Islet of Langerhans (tissue), 1 donor: Measurements from ENCODE around the gene CEACAM19.
"Not testable (repeated sequence)": the region's sequence is repeated elsewhere in the genome, so short reads cannot be mapped to it uniquely, and the experiment has no call there.

Source experiments
- FAIRE-seq: peaks from one replicate; lab custom pipeline; 2011; peaks lifted over from hg19 to GRCh38; lab: Jason Lieb, UNC

Gene CEACAM19

GRCh38 chr19:44677019-44677811 lies 5.9 kb downstream of the CEACAM19 start:
- no peak for FAIRE-seq

GRCh38 chr19:44680536-44680935 lies 9.3 kb downstream of the CEACAM19 start:
- no peak for FAIRE-seq

GRCh38 chr19:44681992-44682790 lies 10.9 kb downstream of the CEACAM19 start:
- FAIRE-seq, result no peak

- FAIRE-seq, result no peak
Measured at GRCh38 chr19:44682807-44683206, 11.5 kb downstream of the CEACAM19 start.

DNA sequence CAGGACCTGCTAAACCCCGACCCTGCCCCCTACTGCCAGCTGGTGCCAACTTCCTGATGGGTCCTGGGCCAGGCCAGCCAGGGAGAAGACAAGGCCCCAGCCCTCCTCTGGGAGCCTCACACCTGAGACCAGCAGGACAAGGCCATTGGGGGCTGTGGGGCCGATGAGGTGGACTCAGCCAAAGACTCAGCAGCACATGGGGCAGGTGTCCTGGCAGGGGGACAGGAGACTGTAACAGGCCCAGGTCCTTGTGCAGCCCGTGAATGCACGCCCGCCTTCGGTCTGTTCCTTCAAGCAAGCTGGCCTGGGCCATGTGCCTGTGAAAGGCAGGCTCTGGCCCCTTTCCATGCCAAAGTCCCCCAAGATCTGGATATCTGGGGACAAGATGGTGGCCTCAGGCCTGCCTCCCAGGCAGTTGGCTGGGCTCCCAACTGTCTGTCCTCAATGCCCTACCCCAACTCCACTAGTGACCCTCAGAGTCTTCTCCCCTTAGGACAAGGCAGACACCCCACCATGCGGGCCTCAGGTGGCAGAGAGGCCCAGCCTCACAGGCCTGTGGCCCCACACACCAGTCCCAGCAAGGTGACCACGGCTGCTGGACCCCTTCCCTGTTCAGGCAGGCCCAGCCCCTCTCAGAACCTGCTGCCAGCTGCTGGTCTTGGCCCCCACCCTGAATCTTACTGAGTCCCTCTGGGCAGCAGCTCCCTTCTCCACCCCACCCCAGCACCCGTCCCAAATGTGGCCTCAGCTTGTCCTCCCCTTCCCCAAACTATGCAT lies 12.3 kb downstream of the CEACAM19 start:
- FAIRE-seq, result no peak

DNA sequence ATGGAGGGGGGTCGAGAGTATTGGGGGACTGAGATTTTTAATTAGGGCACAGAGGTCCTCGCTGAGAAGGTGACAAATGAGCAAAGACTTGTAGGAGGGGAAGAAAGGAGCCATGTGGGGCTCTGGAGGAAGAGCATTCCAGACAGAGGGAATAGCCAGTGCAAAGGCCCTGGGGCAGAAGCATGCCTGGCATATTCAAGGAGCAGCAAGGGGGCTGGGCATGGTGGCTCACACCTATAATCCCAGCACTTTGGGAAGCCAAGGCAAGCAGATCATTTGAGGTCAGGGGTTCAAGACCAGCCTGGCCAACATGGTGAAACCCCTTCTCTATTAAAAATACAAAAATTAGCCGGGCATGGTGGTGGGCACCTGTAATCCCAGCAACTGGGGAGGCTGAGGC lies 13.1 kb downstream of the CEACAM19 start:
- not testable (repeated sequence) for FAIRE-seq

- no peak for FAIRE-seq
Measured at GRCh38 chr19:44684892-44685863, 13.9 kb downstream of the CEACAM19 start.

DNA sequence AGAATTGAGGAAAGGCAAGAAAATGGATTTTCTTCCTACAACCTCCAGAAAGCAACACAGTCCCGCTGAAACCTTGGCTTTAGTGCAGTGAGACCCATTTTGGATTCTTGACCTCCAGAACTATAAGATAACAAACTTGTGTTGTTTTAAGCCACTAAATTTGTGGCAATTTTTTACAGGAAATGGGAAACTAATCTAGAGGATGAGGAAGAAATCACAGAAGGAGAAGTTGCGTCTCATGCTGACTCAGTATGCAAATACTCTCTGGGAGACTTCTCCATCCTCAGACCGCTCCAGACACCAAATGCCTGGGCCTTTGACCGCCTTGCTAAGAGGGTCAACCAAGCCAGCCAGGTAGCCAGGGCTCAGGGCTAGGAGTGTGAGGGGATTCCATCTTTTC lies 14.6 kb downstream of the CEACAM19 start:
- FAIRE-seq, result no peak

- FAIRE-seq, result no peak
Measured at GRCh38 chr19:44686896-44687295, 15.6 kb downstream of the CEACAM19 start.

GRCh38 chr19:44687888-44688287 lies 16.6 kb downstream of the CEACAM19 start:
- FAIRE-seq, result no peak

- no peak for FAIRE-seq
Measured at GRCh38 chr19:44689290-44690130, 18.2 kb downstream of the CEACAM19 start.

GRCh38 chr19:44690131-44690440 lies 18.8 kb downstream of the CEACAM19 start:
- FAIRE-seq, result no peak

- FAIRE-seq, result no peak
Measured at GRCh38 chr19:44692379-44692721, 21.1 kb downstream of the CEACAM19 start.

DNA sequence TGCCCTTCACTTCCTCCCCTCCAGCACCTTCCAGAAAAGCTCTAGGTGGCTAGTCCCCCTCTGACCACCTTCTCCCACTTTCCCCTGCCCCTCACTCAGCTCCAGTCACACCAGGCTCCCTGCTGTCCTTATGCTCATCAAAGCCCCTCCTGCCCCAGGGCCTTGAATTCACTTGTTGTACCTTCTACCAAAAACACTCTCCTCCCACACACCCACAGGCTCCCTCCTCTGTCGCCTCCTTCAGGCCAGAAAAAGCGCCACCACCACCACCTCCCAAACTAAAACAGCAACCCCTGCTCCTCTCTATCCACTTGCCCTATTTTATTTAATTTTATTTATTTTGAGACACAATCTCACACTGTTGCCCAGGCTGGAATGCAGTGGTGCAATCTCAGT lies 22.9 kb downstream of the CEACAM19 start:
- no peak for FAIRE-seq

DNA sequence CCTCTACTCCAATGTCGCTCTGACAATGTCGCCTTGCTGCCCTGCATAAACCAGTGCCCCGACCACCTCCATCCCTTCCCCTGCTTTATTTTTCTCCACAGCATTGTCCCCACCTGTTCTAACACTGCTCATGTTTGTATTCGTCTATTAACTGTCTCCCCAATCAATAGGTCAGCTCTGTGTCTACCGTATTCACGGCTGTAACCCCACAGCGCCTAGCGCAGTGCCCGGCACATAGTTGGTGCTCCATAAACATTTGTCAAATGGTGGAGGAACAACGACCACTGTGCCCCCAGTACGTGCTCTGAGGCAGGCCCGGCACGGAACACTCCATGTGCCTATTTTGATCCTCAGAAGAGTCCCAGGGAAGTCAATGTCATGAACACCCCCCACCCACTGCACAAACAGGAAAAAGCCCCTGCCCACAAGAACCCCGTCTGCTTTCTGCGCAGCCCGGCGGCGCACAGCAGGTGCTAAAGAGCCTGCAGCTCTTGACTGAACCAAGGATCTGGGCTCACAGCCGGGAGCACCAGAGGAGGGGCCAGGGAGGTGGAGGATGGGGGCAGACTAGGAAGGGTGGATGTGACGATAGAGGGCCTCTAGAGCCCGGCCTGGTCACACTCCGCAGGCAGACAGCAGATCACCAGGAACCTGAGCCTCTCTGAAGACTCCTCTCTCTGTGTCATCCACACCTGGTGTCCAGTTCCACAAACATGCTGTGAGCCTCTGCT lies 25.8 kb downstream of the CEACAM19 start:
- no peak for FAIRE-seq

DNA sequence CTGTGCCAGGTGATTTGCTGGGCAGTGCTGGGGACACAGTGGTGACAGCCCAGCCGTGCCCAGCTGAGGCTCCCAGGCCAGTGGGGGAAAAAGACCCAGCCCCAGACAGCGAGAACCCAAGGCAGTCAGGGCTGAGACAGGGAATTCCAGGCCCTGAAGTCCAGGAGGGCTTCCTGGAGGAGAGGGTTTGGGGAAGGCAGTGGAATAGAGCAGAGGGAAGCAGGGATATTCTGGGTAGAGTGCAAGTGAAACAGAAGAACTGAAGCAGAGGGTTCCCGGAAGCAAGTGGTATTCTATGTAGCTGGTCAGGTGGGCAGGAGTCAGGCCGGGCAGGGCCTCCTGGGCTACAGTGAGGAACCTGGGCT lies 26.4 kb downstream of the CEACAM19 start:
- no peak for FAIRE-seq

GRCh38 chr19:44698492-44699201 lies 27.4 kb downstream of the CEACAM19 start, which contains the start of gene CEACAM16:
Gene CEACAM16 (plus strand): TSS chr19:44699151. CDS start chr19:44701457, 2,306 bp downstream.
- FAIRE-seq, result no peak

DNA sequence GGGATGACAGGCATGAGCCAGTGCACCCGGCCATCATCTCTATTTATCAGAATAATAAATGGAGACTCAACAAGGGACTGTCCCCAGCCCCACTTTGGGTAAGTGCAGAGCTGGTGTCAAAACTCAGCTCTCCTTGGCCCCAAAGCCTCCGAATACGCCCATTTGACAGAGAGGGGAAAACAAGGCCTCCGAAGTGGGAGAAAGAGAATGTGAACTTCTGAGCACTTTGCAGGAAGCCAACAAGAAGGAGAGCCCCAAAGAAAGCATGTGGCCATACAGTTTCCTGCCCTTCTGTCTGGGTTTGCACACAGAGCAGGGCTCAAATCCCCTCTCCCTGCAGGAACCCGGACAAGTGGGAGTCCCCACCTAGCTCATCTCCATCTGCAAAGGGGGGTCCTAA lies 29.3 kb downstream of the CEACAM19 start:
- no peak for FAIRE-seq

- no peak for FAIRE-seq
Measured at GRCh38 chr19:44701228-44701627, 29.9 kb downstream of the CEACAM19 start.
